Measurements from ENCODE around the gene ACTL6B. TPM values are rescaled to one million over a fixed set of nuclear protein-coding genes. Genes with fewer than 3 reads are reported as not detected.

Gene ACTL6B
- total and polyA plus RNA-seq, 2 of the 13 experiments (the other 11 are each of a cell fraction or from before 2014, with no cell fraction given) = not detected

- peak; percentile 89 for TF ChIP-seq POGK (CRISPR knock-in tag; conservative IDR thresholded peaks at IDR 0.05)
- TF ChIP-seq TFAP4 (IDR thresholded peaks at IDR 0.05; ENCODE audit: borderline replicate concordance, low read depth) = no peak
- peak; percentile 44; the same call in 1 of the 2 replicates for TF ChIP-seq ZNF615 (CRISPR knock-in tag; IDR thresholded peaks at IDR 0.05; ENCODE audit: borderline replicate concordance)
- TF ChIP-seq BHLHE40 (IDR thresholded peaks at IDR 0.05; ENCODE audit: low read length) = no peak
- TF ChIP-seq ZNF737 (CRISPR knock-in tag; IDR thresholded peaks at IDR 0.05; ENCODE audit: borderline replicate concordance) = no peak
- TF ChIP-seq RXRB (CRISPR knock-in tag; IDR thresholded peaks at IDR 0.05; ENCODE audit: borderline replicate concordance) = peak; percentile 50; the same call in 1 of the 2 replicates
- no peak for TF ChIP-seq NRL (CRISPR knock-in tag; IDR thresholded peaks at IDR 0.05; ENCODE audit: borderline replicate concordance)
- TF ChIP-seq JDP2 (CRISPR knock-in tag; IDR thresholded peaks at IDR 0.05; ENCODE audit: borderline replicate concordance) = no peak
- no peak for TF ChIP-seq ZBTB3 (CRISPR knock-in tag; IDR thresholded peaks at IDR 0.05; ENCODE audit: borderline replicate concordance, low read depth)
- 0 out of 2 replicates have a peak, but pooled peaks have one; percentile 41 for TF ChIP-seq ZNF598 (CRISPR knock-in tag; IDR thresholded peaks at IDR 0.05; ENCODE audit: borderline replicate concordance)
- TF ChIP-seq ZNF354B (CRISPR knock-in tag; IDR thresholded peaks at IDR 0.05) = 0 out of 2 replicates have a peak, but pooled peaks have one; percentile 50
- 0 out of 2 replicates have a peak, but pooled peaks have one; percentile 16 for TF ChIP-seq FOXA3 (CRISPR knock-in tag; IDR thresholded peaks at IDR 0.05)
- 0 out of 2 replicates have a peak, but pooled peaks have one; percentile 9 for TF ChIP-seq ETS1 (CRISPR knock-in tag; IDR thresholded peaks at IDR 0.05)
- no peak for TF ChIP-seq TERF1 (CRISPR knock-in tag; IDR thresholded peaks at IDR 0.05)
- peak; percentile 84 for TF ChIP-seq IKZF4 (CRISPR knock-in tag; IDR thresholded peaks at IDR 0.05; ENCODE audit: borderline replicate concordance, low read depth, not compliant biosample characterization)
- peak; percentile 45; the same call in 1 of the 2 replicates for TF ChIP-seq ELF3 (CRISPR knock-in tag; IDR thresholded peaks at IDR 0.05)
- TF ChIP-seq ZNF160 (CRISPR knock-in tag; IDR thresholded peaks at IDR 0.05) = 0 out of 2 replicates have a peak, but pooled peaks have one; percentile 52
- no peak for TF ChIP-seq ZNF282 (IDR thresholded peaks at IDR 0.05; ENCODE audit: partially characterized antibody)
- 0 out of 2 replicates have a peak, but pooled peaks have one; percentile 46 for TF ChIP-seq ZNF317 (CRISPR knock-in tag; IDR thresholded peaks at IDR 0.05)
- peak; percentile 45; the same call in 1 of the 3 replicates for TF ChIP-seq MXI1 (IDR thresholded peaks at IDR 0.05; ENCODE audit: borderline replicate concordance, low read depth, low read length)
- TF ChIP-seq RXRA (CRISPR knock-in tag; IDR thresholded peaks at IDR 0.05) = peak; percentile 34; the same call in 1 of the 2 replicates
- TF ChIP-seq ZNF343 (CRISPR knock-in tag; IDR thresholded peaks at IDR 0.05) = peak; percentile 47; the same call in 1 of the 2 replicates
- TF ChIP-seq MEF2D (CRISPR knock-in tag; IDR thresholded peaks at IDR 0.05) = peak; percentile 79
Measured at GRCh38 chr7:100655908-100656674, at the start of gene ACTL6B (continued).
